MM.1S (cell line): ENCODE data around the gene ADD1.

Experiments used
- DNase-seq: peaks from one replicate; pipeline ENCODE4 v3.0.0-alpha.2; 2015
- H2AFZ ChIP-seq: fragments of 300-600 bp; sonication (generic); 2 replicates; pipeline ENCODE4 v1.6.0; 2016; ENCODE audit warnings: antibody characterized with exemption, low read length
- H3F3A ChIP-seq: fragments of 300-600 bp; sonication (generic); 2 replicates; pipeline ENCODE4 v1.6.1; 2016; ENCODE audit warnings: mild to moderate bottlenecking, antibody characterized with exemption, low read length, moderate library complexity, mixed read lengths; ENCODE audit not compliant: insufficient read depth
- H3K27ac ChIP-seq: fragments of 300-600 bp; sonication (generic); 2 replicates; pipeline ENCODE4 v1.5.1; 2016; ENCODE audit warnings: mild to moderate bottlenecking, low read length
- H3K27me3 ChIP-seq: fragments of 300-600 bp; sonication (generic); replicated peaks from 2 replicates; pipeline ENCODE4 v1.6.0; 2016; ENCODE audit warnings: low read length; ENCODE audit not compliant: insufficient read depth
- H3K36me3 ChIP-seq: fragments of 300-600 bp; sonication (generic); replicated peaks from 2 replicates; pipeline ENCODE4 v1.6.1; 2016; ENCODE audit warnings: mild to moderate bottlenecking, low read length, mixed read lengths; ENCODE audit not compliant: insufficient read depth
- H3K4me1 ChIP-seq: fragments of 300-600 bp; sonication (generic); 2 replicates; pipeline ENCODE4 v1.6.1; 2016; ENCODE audit warnings: low read length, mixed read lengths
- H3K4me2 ChIP-seq: fragments of 300-600 bp; sonication (generic); 2 replicates; pipeline ENCODE4 v1.6.0; 2016; ENCODE audit warnings: low read depth, low read length
- H3K4me3 ChIP-seq: fragments of 300-600 bp; sonication (generic); 2 replicates; pipeline ENCODE4 v1.5.1; 2016; ENCODE audit warnings: low read length, mixed read lengths
- H3K79me2 ChIP-seq: fragments of 300-600 bp; sonication (generic); 2 replicates; pipeline ENCODE4 v1.6.1; 2016; ENCODE audit warnings: mixed run types, low read length, mixed read lengths
- H3K9ac ChIP-seq: fragments of 300-600 bp; sonication (generic); 2 replicates; pipeline ENCODE4 v1.6.1; 2016; ENCODE audit warnings: low read length, mixed read lengths
- H3K9me2 ChIP-seq: fragments of 300-600 bp; sonication (generic); replicated peaks from 2 replicates; pipeline ENCODE4 v1.6.1; 2016; ENCODE audit warnings: mild to moderate bottlenecking, low read length, mixed read lengths; ENCODE audit not compliant: insufficient read depth
- H3K9me3 ChIP-seq: fragments of 300-600 bp; sonication (generic); replicated peaks from 2 replicates; pipeline ENCODE4 v1.6.1; 2016; ENCODE audit warnings: mild to moderate bottlenecking, low read length, mixed read lengths; ENCODE audit not compliant: insufficient read depth
- H4K20me1 ChIP-seq: fragments of 300-600 bp; sonication (generic); 2 replicates; pipeline ENCODE4 v1.6.1; 2016; ENCODE audit warnings: mild to moderate bottlenecking, low read length, moderate library complexity, mixed read lengths; ENCODE audit not compliant: insufficient read depth
- CTCF ChIP-seq: fragments of 300-600 bp; sonication (generic); IDR thresholded peaks from 2 replicates; pipeline ENCODE4 v1.5.1; 2016; ENCODE audit warnings: antibody characterized with exemption, low read length, mixed read lengths
- EZH2 ChIP-seq: fragments of 300-600 bp; sonication (generic); optimal IDR thresholded peaks from 2 replicates; pipeline ENCODE3; 2017; ENCODE audit warnings: low read depth, mild to moderate bottlenecking, antibody characterized with exemption, low read length, mixed read lengths
- EZH2phosphoT487 ChIP-seq: fragments of 300-600 bp; sonication (generic); IDR thresholded peaks from 2 replicates; pipeline ENCODE4 v1.6.1; 2018; ENCODE audit warnings: antibody characterized with exemption, low read length

Gene ADD1

GRCh38 chr4:2829321-2829932 is 14.2 kb upstream of the ADD1 start:
- DNase-seq: no peak
- H3F3A ChIP-seq: no peaks in the 10 kb centered on the region
- H2AFZ ChIP-seq: no peak overlapping the region
- H4K20me1 ChIP-seq: no peaks in the 10 kb centered on the region
- H3K4me3 ChIP-seq: no peak overlapping the region
- H3K27ac ChIP-seq: no peak overlapping the region
- no peaks in the 10 kb centered on the region for H3K9me2 ChIP-seq
- no peaks in the 10 kb centered on the region for H3K36me3 ChIP-seq
- H3K4me2 ChIP-seq: no peak overlapping the region
- no peaks in the 10 kb centered on the region for H3K4me1 ChIP-seq
- H3K9ac ChIP-seq: no peak overlapping the region
- TF ChIP-seq EZH2phosphoT487 (no peak), EZH2 (no peak), CTCF (no peak)
- H3K79me2 ChIP-seq: no peaks in the 10 kb centered on the region
- no peaks in the 10 kb centered on the region for H3K27me3 ChIP-seq
- no peaks in the 10 kb centered on the region for H3K9me3 ChIP-seq

- H3K79me2 ChIP-seq: no peaks in the 10 kb centered on the region
- no peaks in the 10 kb centered on the region for H3K27me3 ChIP-seq
- H3K27ac ChIP-seq: no peak overlapping the region
- H3K4me2 ChIP-seq: no peak overlapping the region
- no peaks in the 10 kb centered on the region for H3K9me2 ChIP-seq
- H3K9ac ChIP-seq: no peak overlapping the region
- TF ChIP-seq EZH2phosphoT487 (no peak), CTCF (no peak), EZH2 (no peak)
- no peaks in the 10 kb centered on the region for H3K9me3 ChIP-seq
- no peaks in the 10 kb centered on the region for H3F3A ChIP-seq
- DNase-seq: no peak
- no peaks in the 10 kb centered on the region for H3K36me3 ChIP-seq
- H2AFZ ChIP-seq: no peak overlapping the region
- H4K20me1 ChIP-seq: no peaks in the 10 kb centered on the region
- no peak overlapping the region for H3K4me3 ChIP-seq
- H3K4me1 ChIP-seq: no peaks in the 10 kb centered on the region
Observed at GRCh38 chr4:2829933-2830451, 13.7 kb upstream of the ADD1 start.

DNA sequence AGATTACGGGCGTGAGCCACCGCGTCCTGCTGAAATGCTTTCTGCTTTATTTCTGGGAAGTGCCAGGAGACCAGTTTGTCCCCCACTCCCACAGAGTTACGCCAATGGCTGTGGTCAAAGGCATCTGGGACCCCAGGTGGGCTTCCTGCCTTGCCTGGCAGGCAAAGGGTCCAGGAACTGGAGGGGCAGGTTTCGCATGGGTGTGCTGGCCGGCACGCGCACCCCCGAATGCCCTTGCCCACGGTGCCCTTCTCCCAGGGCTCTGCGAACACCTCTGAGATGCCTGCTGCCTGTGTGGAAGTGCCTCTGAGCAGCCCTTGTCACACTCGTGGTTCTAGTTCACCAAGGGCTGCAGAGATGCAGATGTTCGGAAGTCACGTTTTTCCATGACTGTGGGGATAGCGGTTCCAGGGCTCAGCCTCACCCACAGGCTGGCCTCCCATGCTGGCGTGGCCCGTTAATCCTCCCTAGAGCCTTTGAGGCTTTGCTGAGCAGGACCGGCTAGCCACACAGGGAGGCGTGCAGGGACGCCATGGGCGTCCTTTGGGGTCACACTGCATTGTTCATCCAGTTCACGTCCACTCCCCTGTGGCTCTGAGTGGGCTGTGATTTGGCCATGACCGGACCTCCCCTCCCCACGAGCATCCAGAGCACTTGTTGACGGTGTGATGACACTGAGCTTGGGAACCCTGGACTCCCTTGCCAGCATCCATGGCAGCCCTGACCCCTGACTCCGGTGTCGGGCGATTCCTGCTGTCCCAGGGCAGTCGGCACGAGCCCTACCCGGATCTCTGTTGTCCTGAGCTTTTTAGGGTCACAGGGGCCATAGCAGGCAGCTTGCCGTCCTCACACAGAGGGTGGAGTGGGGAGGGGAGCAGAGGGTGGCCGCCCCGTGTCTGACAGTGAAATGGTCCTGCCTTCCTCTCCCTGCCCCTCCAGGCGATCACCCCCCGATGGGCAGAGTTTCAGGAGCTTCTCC is 12.7 kb upstream of the ADD1 start:
- H4K20me1 ChIP-seq: no peaks in the 10 kb centered on the region
- TF ChIP-seq EZH2phosphoT487 (no peak), CTCF (no peak), EZH2 (no peak)
- no peak overlapping the region for H3K4me2 ChIP-seq
- H3K9me2 ChIP-seq: no peaks in the 10 kb centered on the region
- no peaks in the 10 kb centered on the region for H3K4me1 ChIP-seq
- DNase-seq: no peak
- no peaks in the 10 kb centered on the region for H3F3A ChIP-seq
- no peaks in the 10 kb centered on the region for H3K9me3 ChIP-seq
- H3K27ac ChIP-seq: no peak overlapping the region
- no peaks in the 10 kb centered on the region for H3K36me3 ChIP-seq
- no peak overlapping the region for H3K9ac ChIP-seq
- no peaks in the 10 kb centered on the region for H3K79me2 ChIP-seq
- no peaks in the 10 kb centered on the region for H3K27me3 ChIP-seq
- H3K4me3 ChIP-seq: no peak overlapping the region
- H2AFZ ChIP-seq: no peak overlapping the region
